Thoracic aorta (tissue), 2 donors: ENCODE data around the gene LAMC3. TPM values are rescaled to one million over a fixed set of nuclear protein-coding genes. Genes with fewer than 3 reads are reported as not detected.

Experiments used
- ATAC-seq: fragments of 150-250 bp; one replicate; pipeline ENCODE4 v1.8.0; 2017; ENCODE audit warnings: low read depth; ENCODE audit not compliant: insufficient number of reproducible peaks, low FRiP score
- DNase-seq: peaks from one replicate; pipeline ENCODE4 v3.0.0-alpha.2; 2020; ENCODE audit warnings: low spot score
- H3K27ac ChIP-seq, 2 donors: fragments of 200-600 bp; sonication (generic); 1 replicate in 1 of 2; 2 replicates in 1 of 2; pipeline ENCODE4 v1.5.1; 2016; ENCODE audit warnings: mild to moderate bottlenecking in 2 of 2, moderate library complexity in 2 of 2
- H3K27me3 ChIP-seq: fragments of 200-600 bp; sonication (generic); replicated peaks from 2 replicates; pipeline ENCODE4 v1.6.0; 2016; ENCODE audit warnings: mild to moderate bottlenecking; ENCODE audit not compliant: insufficient read depth
- H3K36me3 ChIP-seq: fragments of 200-600 bp; sonication (generic); one replicate; pipeline ENCODE4 v1.5.1; 2016
- H3K4me1 ChIP-seq, 2 donors: fragments of 200-600 bp; sonication (generic); 1 replicate in 1 of 2; 2 replicates in 1 of 2; pipeline versions ENCODE4 v1.5.1 to v1.6.0; 2016; ENCODE audit warnings: low read depth in 2 of 2, mild to moderate bottlenecking in 1 of 2; ENCODE audit not compliant: control insufficient read depth in 1 of 2
- H3K4me3 ChIP-seq: fragments of 200-600 bp; sonication (generic); 2 replicates; pipeline ENCODE4 v1.5.1; 2016; ENCODE audit warnings: mild to moderate bottlenecking
- H3K9me3 ChIP-seq: fragments of 200-600 bp; sonication (generic); 2 replicates; pipeline ENCODE4 v1.5.1; 2016
- CTCF ChIP-seq: fragments of 200-600 bp; sonication (generic); IDR thresholded peaks from one replicate; pipeline ENCODE4 v1.5.1; 2019; ENCODE audit warnings: antibody characterized with exemption
- total RNA-seq, 2 donors: library from RNA; depleted of rRNA; stranded (reverse); fragments of >200 nt; gene quantifications; one replicate each; pipeline versions ENCODE4 v1.1.0 to v1.2.3, GENCODE V29; 2016

The LAMC3 gene
- total RNA-seq, 2 donors from 2014 or later, result 0.54 to 2.8 TPM

GRCh38 chr9:131076347-131077195, 67.6 kb downstream of the LAMC3 start:
- DNase-seq, result no peak
- Histone ChIP-seq H3K27me3 (no peaks in the 10 kb centered on the region), H3K9me3 (no peaks in the 10 kb centered on the region), H3K36me3 (no peaks in the 10 kb centered on the region), H3K27ac (no peak overlapping the region), H3K4me1 (no peaks in the 10 kb centered on the region), H3K4me3 (no peak overlapping the region)
- ATAC-seq, result no peak
- TF ChIP-seq CTCF, result no peak

- TF ChIP-seq CTCF, result no peak
- Histone ChIP-seq H3K36me3 (no peaks in the 10 kb centered on the region), H3K4me3 (no peak overlapping the region), H3K27ac (no peak overlapping the region), H3K4me1 (no peaks in the 10 kb centered on the region), H3K27me3 (no peaks in the 10 kb centered on the region), H3K9me3 (no peaks in the 10 kb centered on the region)
- no peak for DNase-seq
- no peak for ATAC-seq
Measured at GRCh38 chr9:131078427-131079366, 69.7 kb downstream of the LAMC3 start.

- H3K4me3 ChIP-seq, result no peak overlapping the region
- H3K36me3 ChIP-seq, result no peaks in the 10 kb centered on the region
- H3K27me3 ChIP-seq, result no peaks in the 10 kb centered on the region
- no peaks in the 10 kb centered on the region for H3K9me3 ChIP-seq
- TF ChIP-seq CTCF, result no peak
- no peak overlapping the region for H3K27ac ChIP-seq
- no peak for DNase-seq
- no peak for ATAC-seq
- H3K4me1 ChIP-seq, result no peaks in the 10 kb centered on the region
Measured at GRCh38 chr9:131080589-131080988, 71.6 kb downstream of the LAMC3 start.

GRCh38 chr9:131081868-131082267, 72.9 kb downstream of the LAMC3 start:
- H3K27me3 ChIP-seq, result no peaks in the 10 kb centered on the region
- no peaks in the 10 kb centered on the region for H3K9me3 ChIP-seq
- H3K4me1 ChIP-seq, result no peaks in the 10 kb centered on the region
- no peak for TF ChIP-seq CTCF
- no peaks in the 10 kb centered on the region for H3K36me3 ChIP-seq
- no peak overlapping the region for H3K27ac ChIP-seq
- ATAC-seq, result no peak
- DNase-seq, result no peak
- H3K4me3 ChIP-seq, result no peak overlapping the region
